ENCODE measurements around the gene TSPAN31.
A peak's percentile ranks its signal among the peaks of the same experiment; 100 is the strongest.

Gene TSPAN31

DNA sequence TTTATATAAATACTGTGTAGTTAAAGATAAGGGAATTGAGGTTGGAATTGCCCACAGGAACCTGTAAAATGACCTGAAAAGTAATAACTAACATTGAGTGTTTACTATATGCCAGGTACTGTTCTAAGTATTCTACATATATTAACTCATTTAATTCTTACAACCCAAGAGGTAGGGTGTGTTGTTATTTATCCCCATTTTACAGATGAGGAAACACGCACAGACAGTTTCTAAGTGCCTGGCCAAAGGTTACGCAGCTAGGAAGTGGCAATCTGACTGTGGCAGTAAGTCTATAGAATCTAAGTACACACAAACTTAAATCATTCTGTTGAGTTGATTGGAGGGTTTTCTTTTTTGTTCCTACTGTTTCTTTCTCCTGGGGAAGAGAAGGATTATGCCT is 1.1 kb upstream of the TSPAN31 start:
- Histone ChIP-seq H3K4me3 (ENCODE audit: insufficient read depth, low read depth, low read length) (no peak overlapping the region), H3K27me3 (ENCODE audit: control insufficient read depth, insufficient read depth, low read length, poor library complexity, severe bottlenecking) (peaks cover 54% of the 10 kb centered on the region), H3K4me1 (ENCODE audit: control insufficient read depth, insufficient read depth, low read length) (peaks cover 9% of the 10 kb centered on the region), H3K36me3 (ENCODE audit: control insufficient read depth, insufficient read depth, low read length) (peaks cover 13% of the 10 kb centered on the region), H3K9me3 (ENCODE audit: control insufficient read depth, low read length) (no peaks in the 10 kb centered on the region), H3K27ac (ENCODE audit: insufficient read depth, low read depth, low read length, poor library complexity, severe bottlenecking) (no peak overlapping the region)
- WGBS, 2 experiments, result 77% methylated on average over 2 of the region's 2 CpGs; no CpG with 5 or more reads in 1 of the 2 experiments

DNA sequence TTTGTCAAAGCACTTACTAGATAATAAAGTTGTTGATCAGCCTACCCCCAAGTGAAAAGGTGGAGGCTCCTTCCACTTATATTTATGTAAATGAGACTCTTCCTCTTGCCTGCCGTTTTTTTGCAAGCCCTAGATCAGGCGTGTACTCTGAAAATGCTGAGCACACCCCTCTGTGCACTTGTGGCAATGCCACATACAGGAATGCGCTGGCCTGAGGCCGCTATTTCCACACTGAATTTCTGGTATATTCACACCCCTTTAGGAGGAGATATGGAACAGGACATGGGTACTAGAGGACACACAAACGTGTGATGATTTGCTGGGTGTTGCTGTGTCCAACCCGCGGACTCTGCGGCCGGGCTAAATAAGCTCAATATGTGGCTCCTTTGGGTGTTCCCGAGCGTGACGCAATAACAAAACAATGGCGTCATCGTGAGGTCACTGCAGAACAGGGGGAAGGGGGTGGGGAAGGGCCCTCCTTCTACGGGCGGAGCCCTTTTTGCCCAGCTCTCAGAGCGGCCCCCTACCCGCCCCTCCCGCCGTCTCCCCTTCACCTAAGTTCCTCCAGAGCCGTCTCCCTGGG is 554 bp upstream of the TSPAN31 start:
- 37 to 38% methylated on average over 21 of the region's 21 CpGs for WGBS, 2 experiments
- H3K36me3 ChIP-seq (ENCODE audit: control insufficient read depth, insufficient read depth, low read length), result peaks cover 17% of the 10 kb centered on the region
- H3K27me3 ChIP-seq (ENCODE audit: control insufficient read depth, insufficient read depth, low read length, poor library complexity, severe bottlenecking), result peaks cover 49% of the 10 kb centered on the region
- peak overlapping the region; percentile 87 for H3K4me3 ChIP-seq (ENCODE audit: insufficient read depth, low read depth, low read length)
- H3K9me3 ChIP-seq (ENCODE audit: control insufficient read depth, low read length), result no peaks in the 10 kb centered on the region
- H3K4me1 ChIP-seq (ENCODE audit: control insufficient read depth, insufficient read depth, low read length), result peaks cover 8% of the 10 kb centered on the region
- H3K27ac ChIP-seq (ENCODE audit: insufficient read depth, low read depth, low read length, poor library complexity, severe bottlenecking), result peak overlapping the region; percentile 96

DNA sequence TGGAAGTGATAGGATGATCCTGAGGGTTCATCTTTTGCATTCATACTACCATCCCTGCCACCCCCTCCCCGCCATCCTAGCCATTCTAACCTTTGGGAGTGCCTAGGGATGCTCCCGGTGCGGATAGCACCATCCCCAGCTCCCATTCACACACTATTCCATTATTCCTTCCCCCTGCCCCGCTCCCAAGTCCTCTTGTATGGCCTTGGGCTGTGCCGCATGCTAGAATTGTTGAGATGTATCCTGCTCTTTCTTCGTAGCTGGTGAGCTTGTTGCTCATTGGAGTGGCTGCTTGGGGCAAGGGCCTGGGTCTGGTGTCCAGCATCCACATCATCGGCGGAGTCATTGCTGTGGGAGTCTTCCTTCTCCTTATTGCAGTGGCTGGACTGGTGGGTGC is 644 bp downstream of the TSPAN31 start:
- Histone ChIP-seq H3K27ac (ENCODE audit: insufficient read depth, low read depth, low read length, poor library complexity, severe bottlenecking) (peak overlapping the region; percentile 96), H3K9me3 (ENCODE audit: control insufficient read depth, low read length) (no peaks in the 10 kb centered on the region), H3K4me3 (ENCODE audit: insufficient read depth, low read depth, low read length) (peak overlapping the region; percentile 87), H3K27me3 (ENCODE audit: control insufficient read depth, insufficient read depth, low read length, poor library complexity, severe bottlenecking) (peaks cover 37% of the 10 kb centered on the region), H3K4me1 (ENCODE audit: control insufficient read depth, insufficient read depth, low read length) (peaks cover 1% of the 10 kb centered on the region), H3K36me3 (ENCODE audit: control insufficient read depth, insufficient read depth, low read length) (peaks cover 22% of the 10 kb centered on the region)
- 66 to 71% methylated on average over 8 of the region's 8 CpGs for WGBS, 2 experiments

DNA sequence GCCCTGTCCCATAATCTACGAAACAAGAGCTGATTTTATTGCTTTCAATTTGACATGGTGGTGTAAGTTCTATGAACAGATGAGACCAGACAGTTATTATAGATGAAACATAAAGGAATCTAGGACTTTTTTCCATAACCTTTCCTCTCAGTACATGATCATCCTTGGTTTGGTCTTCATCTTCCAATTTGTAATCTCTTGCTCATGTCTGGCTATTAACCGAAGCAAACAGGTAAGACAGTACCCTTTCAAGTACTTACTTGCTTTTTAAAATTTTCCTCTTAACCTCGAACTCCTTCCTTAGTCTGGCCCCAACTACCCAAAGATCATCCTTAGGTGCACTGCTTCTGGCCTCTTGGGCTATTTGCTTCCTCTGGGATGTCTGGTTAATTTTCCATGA is 1.2 kb downstream of the TSPAN31 start:
- H3K27me3 ChIP-seq (ENCODE audit: control insufficient read depth, insufficient read depth, low read length, poor library complexity, severe bottlenecking), result peaks cover 31% of the 10 kb centered on the region
- H3K4me1 ChIP-seq (ENCODE audit: control insufficient read depth, insufficient read depth, low read length), result peaks cover 6% of the 10 kb centered on the region
- no peak overlapping the region for H3K27ac ChIP-seq (ENCODE audit: insufficient read depth, low read depth, low read length, poor library complexity, severe bottlenecking)
- 95 to 96% methylated on average over 3 of the region's 3 CpGs for WGBS, 2 experiments
- H3K4me3 ChIP-seq (ENCODE audit: insufficient read depth, low read depth, low read length), result peak overlapping the region; percentile 87
- H3K9me3 ChIP-seq (ENCODE audit: control insufficient read depth, low read length), result no peaks in the 10 kb centered on the region
- peaks cover 27% of the 10 kb centered on the region for H3K36me3 ChIP-seq (ENCODE audit: control insufficient read depth, insufficient read depth, low read length)

DNA sequence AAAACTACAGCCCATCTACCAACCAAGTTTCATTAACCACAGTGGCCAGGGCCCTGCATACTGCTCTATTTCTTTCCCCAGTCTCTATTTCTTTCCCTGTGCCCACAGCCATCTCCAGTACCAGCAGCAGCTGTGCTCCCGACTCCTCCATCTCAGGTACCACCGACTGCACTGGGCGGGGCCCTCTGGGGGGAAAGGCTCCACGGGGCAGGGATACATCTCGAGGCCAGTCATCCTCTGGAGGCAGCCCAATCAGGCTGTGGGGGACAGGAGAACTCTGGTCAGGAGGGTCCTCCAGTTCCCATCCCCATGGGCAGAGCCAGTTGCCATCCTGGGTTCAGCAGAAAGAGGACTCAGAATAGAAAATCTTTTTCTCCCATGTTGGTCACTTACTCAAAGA is 4.2 kb downstream of the TSPAN31 start:
- Histone ChIP-seq H3K36me3 (ENCODE audit: control insufficient read depth, insufficient read depth, low read length) (peaks cover 27% of the 10 kb centered on the region), H3K9me3 (ENCODE audit: control insufficient read depth, low read length) (no peaks in the 10 kb centered on the region), H3K4me3 (ENCODE audit: insufficient read depth, low read depth, low read length) (no peak overlapping the region), H3K27me3 (ENCODE audit: control insufficient read depth, insufficient read depth, low read length, poor library complexity, severe bottlenecking) (peaks cover 11% of the 10 kb centered on the region), H3K4me1 (ENCODE audit: control insufficient read depth, insufficient read depth, low read length) (peaks cover 18% of the 10 kb centered on the region), H3K27ac (ENCODE audit: insufficient read depth, low read depth, low read length, poor library complexity, severe bottlenecking) (no peak overlapping the region)
- WGBS, 2 experiments, result 94 to 95% methylated on average over 5 of the region's 5 CpGs

DNA sequence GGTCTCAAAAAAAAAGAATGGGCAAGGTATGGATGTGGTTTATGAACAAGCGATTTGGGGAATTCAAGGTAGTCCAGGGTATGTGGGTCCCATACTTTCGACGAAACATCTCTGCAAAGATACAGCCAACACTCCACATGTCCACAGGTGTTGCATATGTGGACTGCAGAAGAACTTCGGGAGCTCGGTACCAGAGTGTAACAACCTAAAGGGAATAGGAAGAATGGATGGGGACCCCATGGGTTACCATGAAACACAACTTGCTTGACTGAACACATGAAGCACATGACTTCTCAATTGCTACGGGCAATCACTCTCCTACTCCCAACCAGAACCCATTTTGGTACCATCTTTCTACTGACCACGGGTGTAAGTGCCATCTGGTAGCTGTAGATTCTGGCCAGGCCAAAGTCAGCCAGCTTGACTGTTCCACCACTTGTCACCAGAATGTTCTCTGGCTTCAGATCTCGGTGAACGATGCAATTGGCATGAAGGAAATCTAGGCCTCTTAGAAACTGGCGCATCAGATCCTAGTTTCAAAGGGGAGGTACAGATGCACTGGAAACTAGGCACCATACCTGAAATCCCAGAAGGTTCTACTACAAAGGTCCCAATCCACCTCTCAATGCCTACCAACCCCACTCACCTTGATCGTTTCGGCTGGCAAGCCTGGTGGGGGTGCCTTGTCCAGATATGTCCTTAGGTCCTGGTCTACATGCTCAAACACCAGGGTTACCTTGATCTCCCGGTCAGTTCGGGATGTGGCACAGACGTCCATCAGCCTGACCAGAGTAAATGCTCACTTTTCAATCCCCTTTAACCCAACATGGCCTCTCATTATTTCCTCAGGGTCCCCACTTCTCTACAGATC is 6.0 kb downstream of the TSPAN31 start:
- Histone ChIP-seq H3K36me3 (ENCODE audit: control insufficient read depth, insufficient read depth, low read length) (peaks cover 27% of the 10 kb centered on the region), H3K9me3 (ENCODE audit: control insufficient read depth, low read length) (no peaks in the 10 kb centered on the region), H3K4me1 (ENCODE audit: control insufficient read depth, insufficient read depth, low read length) (peaks cover 23% of the 10 kb centered on the region), H3K4me3 (ENCODE audit: insufficient read depth, low read depth, low read length) (peak overlapping the region; percentile 97), H3K27ac (ENCODE audit: insufficient read depth, low read depth, low read length, poor library complexity, severe bottlenecking) (no peak overlapping the region), H3K27me3 (ENCODE audit: control insufficient read depth, insufficient read depth, low read length, poor library complexity, severe bottlenecking) (peaks cover 26% of the 10 kb centered on the region)
- WGBS, 2 experiments, result 90 to 92% methylated on average over 15 of the region's 15 CpGs

DNA sequence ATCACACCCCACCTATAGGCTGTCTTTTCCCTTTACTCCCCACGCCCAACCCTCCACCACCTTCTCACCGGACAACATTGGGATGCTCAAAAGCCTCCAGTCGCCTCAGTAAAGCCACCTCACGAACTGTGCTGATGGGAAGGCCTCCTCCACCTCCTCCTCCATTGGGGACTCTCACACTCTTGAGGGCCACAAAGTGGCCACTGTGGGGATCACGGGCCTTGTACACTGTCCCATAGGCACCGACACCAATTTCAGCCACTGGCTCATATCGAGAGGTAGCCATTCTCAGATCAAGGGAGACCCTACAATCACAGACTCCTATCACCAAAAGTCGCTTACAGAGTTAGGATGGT is 6.6 kb downstream of the TSPAN31 start:
- 15 to 17% methylated on average over 8 of the region's 8 CpGs for WGBS, 2 experiments
- Histone ChIP-seq H3K4me3 (ENCODE audit: insufficient read depth, low read depth, low read length) (peak overlapping the region; percentile 97), H3K36me3 (ENCODE audit: control insufficient read depth, insufficient read depth, low read length) (peaks cover 27% of the 10 kb centered on the region), H3K27me3 (ENCODE audit: control insufficient read depth, insufficient read depth, low read length, poor library complexity, severe bottlenecking) (peaks cover 32% of the 10 kb centered on the region), H3K4me1 (ENCODE audit: control insufficient read depth, insufficient read depth, low read length) (peaks cover 29% of the 10 kb centered on the region), H3K9me3 (ENCODE audit: control insufficient read depth, low read length) (no peaks in the 10 kb centered on the region), H3K27ac (ENCODE audit: insufficient read depth, low read depth, low read length, poor library complexity, severe bottlenecking) (no peak overlapping the region)

DNA sequence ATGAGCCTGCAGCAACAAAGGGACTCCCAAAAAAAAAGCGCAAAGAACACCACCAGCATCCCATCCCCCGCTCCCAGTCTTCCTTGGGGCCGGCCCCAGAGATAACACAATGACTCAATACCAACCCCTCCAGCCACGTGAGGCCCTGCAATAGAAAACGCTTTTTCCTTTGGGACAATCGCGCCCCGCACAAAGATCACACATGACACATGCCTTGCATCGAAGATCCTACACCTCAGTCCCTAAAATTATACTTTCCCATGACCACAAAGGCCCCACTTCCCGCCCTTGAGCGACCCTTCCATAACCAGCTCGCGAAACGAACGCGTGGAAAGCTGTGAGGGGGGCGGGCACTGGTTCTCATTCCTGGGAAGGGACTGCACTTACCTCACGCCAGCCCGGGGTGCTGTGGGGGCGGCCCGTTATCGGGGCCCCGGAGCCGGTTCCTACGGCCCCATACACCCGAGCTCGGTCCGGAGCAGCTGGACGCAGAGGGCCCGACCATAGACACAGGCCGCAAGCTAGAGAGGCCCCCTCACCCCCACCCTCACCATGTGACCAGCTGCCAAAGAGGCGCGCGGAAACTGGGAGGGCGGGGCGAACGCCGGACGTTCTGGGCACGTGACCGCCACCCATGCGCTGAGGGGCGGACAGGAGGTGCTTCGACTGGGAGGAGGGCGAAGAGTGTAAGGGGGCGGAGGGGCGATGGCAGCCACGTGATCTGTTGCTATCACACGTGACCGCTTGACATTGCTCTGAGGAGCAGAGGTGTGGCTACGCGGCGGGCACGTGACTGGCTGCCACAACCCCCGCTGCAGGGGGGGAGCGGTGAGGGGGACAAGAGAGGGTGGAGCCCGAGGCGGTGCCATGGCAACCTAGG is 7.2 kb downstream of the TSPAN31 start, which contains the start of gene CDK4:
TSS of gene CDK4 (minus strand) at position 523 of the 880 bp plus-strand sequence. CDS start 593 bp downstream, outside the sequence.
- H3K9me3 ChIP-seq (ENCODE audit: control insufficient read depth, low read length), result no peaks in the 10 kb centered on the region

DNA sequence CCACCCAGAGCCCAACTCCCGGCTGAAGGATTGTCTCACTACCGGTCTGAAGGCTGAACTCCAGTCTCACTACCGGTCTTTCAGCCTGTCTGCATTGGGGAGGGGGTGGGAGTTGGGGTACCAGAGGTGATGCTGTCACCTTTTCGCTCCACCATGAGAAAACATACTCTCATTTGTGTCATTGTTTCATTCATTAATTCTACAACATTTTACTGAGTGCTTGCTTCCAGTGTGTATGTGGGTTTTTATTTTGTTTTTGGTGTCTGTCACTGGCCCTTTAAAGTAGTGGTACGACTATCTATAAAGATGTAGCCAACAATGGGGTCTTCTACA is 7.8 kb downstream of the TSPAN31 start:
- Histone ChIP-seq H3K4me3 (ENCODE audit: insufficient read depth, low read depth, low read length) (peak overlapping the region; percentile 22), H3K27ac (ENCODE audit: insufficient read depth, low read depth, low read length, poor library complexity, severe bottlenecking) (no peak overlapping the region), H3K4me1 (ENCODE audit: control insufficient read depth, insufficient read depth, low read length) (peaks cover 31% of the 10 kb centered on the region), H3K9me3 (ENCODE audit: control insufficient read depth, low read length) (no peaks in the 10 kb centered on the region), H3K36me3 (ENCODE audit: control insufficient read depth, insufficient read depth, low read length) (peaks cover 15% of the 10 kb centered on the region), H3K27me3 (ENCODE audit: control insufficient read depth, insufficient read depth, low read length, poor library complexity, severe bottlenecking) (peaks cover 43% of the 10 kb centered on the region)
- 6 to 8% methylated on average over 4 to 5 of the region's 5 CpGs for WGBS, 2 experiments

More for the DNA sequence above, 7.2 kb downstream of the TSPAN31 start, which contains the start of gene CDK4:
- Histone ChIP-seq H3K27me3 (ENCODE audit: control insufficient read depth, insufficient read depth, low read length, poor library complexity, severe bottlenecking) (peaks cover 39% of the 10 kb centered on the region), H3K4me3 (ENCODE audit: insufficient read depth, low read depth, low read length) (peak within 1 kb of the TSS; percentile 97), H3K4me1 (ENCODE audit: control insufficient read depth, insufficient read depth, low read length) (peaks cover 31% of the 10 kb centered on the region), H3K27ac (ENCODE audit: insufficient read depth, low read depth, low read length, poor library complexity, severe bottlenecking) (peak within 1 kb of the TSS; percentile 55), H3K36me3 (ENCODE audit: control insufficient read depth, insufficient read depth, low read length) (peaks cover 20% of the 10 kb centered on the region)
- 0% methylated on average over 58 of the region's 58 CpGs for WGBS, 2 experiments
